Measurements from ENCODE around the gene RPS6KB2. TPM values are rescaled to one million over a fixed set of nuclear protein-coding genes. Genes with fewer than 3 reads are reported as not detected.

RPS6KB2 gene
- total and polyA plus RNA-seq, 2 of the 4 experiments (the other 2 are of a cell fraction), result 50.7 to 58.4 TPM

GRCh38 chr11:67433536-67434394 is 5.5 kb downstream of the RPS6KB2 start:
- Histone ChIP-seq H3K27ac (ENCODE audit: insufficient read depth, low read length) (no peak overlapping the region), H2BK120ac (ENCODE audit: low read depth, low read length) (no peak overlapping the region), H4K8ac (ENCODE audit: low read depth in 2 of 2, low read length in 2 of 2) (no peak overlapping the region), H4K91ac (ENCODE audit: insufficient read depth, low read depth, low read length) (no peak overlapping the region), H3K79me1 (ENCODE audit: low read depth in 1 of 2, low read length in 2 of 2) (peaks cover 9 to 19% of the 10 kb centered on the region in 2 experiments), H3K9ac (ENCODE audit: low read depth, low read length) (no peak overlapping the region), H2BK15ac (ENCODE audit: low read depth, low read length) (no peak overlapping the region), H3K36me3 (ENCODE audit: control insufficient read depth, insufficient read depth, low read length) (peaks cover 45% of the 10 kb centered on the region), H3K4ac (ENCODE audit: low read depth, low read length) (no peak overlapping the region), H3K56ac (ENCODE audit: extremely low read depth, insufficient read depth, low read length) (no peak overlapping the region), H3K23ac (ENCODE audit: low read depth, low read length) (no peak overlapping the region), H4K5ac (ENCODE audit: low read depth, low read length) (no peak overlapping the region), H2AFZ (replicated peaks; ENCODE audit: low read length, poor library complexity) (no peak overlapping the region), H3K9me1 (ENCODE audit: insufficient read depth, low read length) (peaks cover 3% of the 10 kb centered on the region; the same call in 1 of the 2 replicates), H4K20me1 (ENCODE audit: insufficient read depth, low read length) (no peaks in the 10 kb centered on the region; the same call in none of the 2 replicates), H3K9me3 (ENCODE audit: control insufficient read depth, insufficient read depth, low read length) (no peaks in the 10 kb centered on the region), H3K4me1 (ENCODE audit: control insufficient read depth, insufficient read depth, low read length) (peaks cover 4% of the 10 kb centered on the region; the same call in 1 of the 2 replicates), H2AK9ac (replicated peaks; ENCODE audit: low read depth, low read length, poor library complexity) (no peak overlapping the region), H2BK20ac (ENCODE audit: low read depth, low read length) (no peak overlapping the region), H2AK5ac (ENCODE audit: low read depth, low read length) (no peak overlapping the region), H3K18ac (ENCODE audit: low read depth, low read length) (no peak overlapping the region), H2BK5ac (ENCODE audit: low read depth, low read length, poor library complexity, severe bottlenecking) (no peak overlapping the region), H3K14ac (replicated peaks; ENCODE audit: low read depth, low read length) (no peak overlapping the region), H3K4me2 (ENCODE audit: low read depth, low read length) (no peak overlapping the region), H3K4me3 (ENCODE audit: insufficient read depth, low read depth, low read length) (no peak overlapping the region), H3K27me3 (ENCODE audit: control insufficient read depth, insufficient read depth, low read length) (no peaks in the 10 kb centered on the region)
- 88% methylated on average over 14 of the region's 22 CpGs; no CpG with 5 or more reads in 1 of the 2 experiments for WGBS, 2 experiments (ENCODE audit: extremely low coverage in 2 of 2, insufficient read length in 1 of 2)
- no TSS peak for BruUV-seq (replicated peaks)
- DNase-seq (no peak), ATAC-seq (ENCODE audit: low read depth) (no peak)
- TF ChIP-seq USF2 (IDR thresholded peaks at IDR 0.05; ENCODE audit: low read depth, low read length) (no peak), RCOR1 (IDR thresholded peaks at IDR 0.05; ENCODE audit: insufficient replicate concordance, low read length) (no peak), RAD21 (IDR thresholded peaks at IDR 0.05; ENCODE audit: low read length) (no peak), NFE2L2 (IDR thresholded peaks at IDR 0.05; ENCODE audit: low read depth, low read length) (no peak), RFX5 (IDR thresholded peaks at IDR 0.05; ENCODE audit: low read depth, low read length) (no peak), MAZ (IDR thresholded peaks at IDR 0.05; ENCODE audit: borderline replicate concordance, low read depth, low read length) (no peak), POLR2A (IDR thresholded peaks at IDR 0.05; ENCODE audit: low read depth, low read length) (no peak), ELK1 (IDR thresholded peaks at IDR 0.05; ENCODE audit: borderline replicate concordance, low read depth, low read length) (no peak), FOS (IDR thresholded peaks at IDR 0.05; ENCODE audit: low read depth, low read length) (no peak), BHLHE40 (IDR thresholded peaks at IDR 0.05; ENCODE audit: low read depth, low read length) (no peak), MAFK (IDR thresholded peaks at IDR 0.05; ENCODE audit: low read depth, low read length) (no peak), CHD1 (IDR thresholded peaks at IDR 0.05; ENCODE audit: low read depth, low read length) (no peak)
- in situ Hi-C loops (cut with MboI; ENCODE audit: low sequenced_read_pairs), result no loop called here
- intact Hi-C loops (cut with micrococcal nuclease), result no loop called here
- CTCF ChIA-PET, result no interaction called here
- POLR2A ChIA-PET (ENCODE audit: unreplicated experiment), result no interaction called here
- dilution Hi-C loops (cut with HindIII; ENCODE audit: low sequenced_read_pairs, unreplicated experiment), result no loop called here
